ENCODE measurements around the gene EML1. TPM values are rescaled to one million over a fixed set of nuclear protein-coding genes. Genes with fewer than 3 reads are reported as not detected.

The EML1 gene
- total RNA-seq, 1 donor from 2014 or later, result 34.9 TPM

DNA sequence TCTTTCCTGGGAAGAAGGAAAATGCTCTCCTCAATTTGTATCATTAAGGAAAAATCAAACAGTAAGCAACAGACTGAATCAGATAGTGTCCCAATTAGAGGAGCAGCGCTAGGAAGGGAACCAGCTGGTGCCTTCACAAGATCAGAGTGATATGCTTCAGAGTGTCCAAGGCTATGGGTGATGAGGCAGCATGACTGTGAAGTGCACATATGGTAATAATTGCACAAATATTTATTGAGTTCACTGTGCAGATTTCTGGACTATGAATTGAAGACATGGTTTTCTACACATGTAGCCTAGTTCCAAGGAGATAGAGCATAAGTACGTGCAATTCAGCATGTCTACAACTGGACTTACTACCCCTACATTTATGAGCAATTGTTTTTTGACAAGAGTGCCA, 193.2 kb downstream of the EML1 start:
- peaks cover 5% of the 10 kb centered on the region for H3K4me1 Mint-ChIP-seq (ENCODE audit: low read depth)
- TF ChIP-seq, protein P1, sequence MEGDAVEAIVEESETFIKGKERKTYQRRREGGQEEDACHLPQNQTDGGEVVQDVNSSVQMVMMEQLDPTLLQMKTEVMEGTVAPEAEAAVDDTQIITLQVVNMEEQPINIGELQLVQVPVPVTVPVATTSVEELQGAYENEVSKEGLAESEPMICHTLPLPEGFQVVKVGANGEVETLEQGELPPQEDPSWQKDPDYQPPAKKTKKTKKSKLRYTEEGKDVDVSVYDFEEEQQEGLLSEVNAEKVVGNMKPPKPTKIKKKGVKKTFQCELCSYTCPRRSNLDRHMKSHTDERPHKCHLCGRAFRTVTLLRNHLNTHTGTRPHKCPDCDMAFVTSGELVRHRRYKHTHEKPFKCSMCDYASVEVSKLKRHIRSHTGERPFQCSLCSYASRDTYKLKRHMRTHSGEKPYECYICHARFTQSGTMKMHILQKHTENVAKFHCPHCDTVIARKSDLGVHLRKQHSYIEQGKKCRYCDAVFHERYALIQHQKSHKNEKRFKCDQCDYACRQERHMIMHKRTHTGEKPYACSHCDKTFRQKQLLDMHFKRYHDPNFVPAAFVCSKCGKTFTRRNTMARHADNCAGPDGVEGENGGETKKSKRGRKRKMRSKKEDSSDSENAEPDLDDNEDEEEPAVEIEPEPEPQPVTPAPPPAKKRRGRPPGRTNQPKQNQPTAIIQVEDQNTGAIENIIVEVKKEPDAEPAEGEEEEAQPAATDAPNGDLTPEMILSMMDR (IDR thresholded peaks at IDR 0.05; ENCODE audit: unreplicated experiment), result no peak
- H3K27me3 Mint-ChIP-seq, result no peaks in the 10 kb centered on the region
- H3K36me3 Mint-ChIP-seq (ENCODE audit: insufficient read depth), result peaks cover 10% of the 10 kb centered on the region
- no peak overlapping the region for H3K4me3 Mint-ChIP-seq (ENCODE audit: low read depth)
- no peak overlapping the region for H3K27ac Mint-ChIP-seq
- peaks cover 9% of the 10 kb centered on the region for H3K9me3 Mint-ChIP-seq (ENCODE audit: low read depth)
- DNase-seq (ENCODE audit: low spot score, unreplicated experiment), result no peak

DNA sequence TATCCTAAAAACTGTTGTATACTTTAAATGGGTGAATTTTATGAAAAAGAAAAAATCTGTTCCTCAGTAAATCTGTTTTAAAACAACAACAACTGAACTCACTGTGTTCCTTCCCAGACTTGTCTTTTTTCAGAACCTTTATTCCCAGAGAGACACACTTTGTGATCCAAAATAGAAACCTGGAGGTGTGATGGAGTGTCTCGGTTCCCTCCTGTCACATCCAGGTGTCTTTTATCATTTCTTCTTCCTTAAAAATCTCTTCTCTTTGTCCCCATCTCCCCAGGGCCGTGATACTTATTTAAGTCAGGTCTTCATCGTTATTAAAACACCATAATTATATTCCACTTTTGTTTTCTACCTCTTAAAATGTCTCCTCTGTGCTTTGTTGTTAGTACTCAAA, 195.8 kb downstream of the EML1 start:
- Mint-ChIP-seq H3K36me3 (ENCODE audit: insufficient read depth) (peaks cover 21% of the 10 kb centered on the region), H3K4me3 (ENCODE audit: low read depth) (no peak overlapping the region), H3K4me1 (ENCODE audit: low read depth) (no peaks in the 10 kb centered on the region), H3K27ac (no peak overlapping the region), H3K9me3 (ENCODE audit: low read depth) (peaks cover 18% of the 10 kb centered on the region), H3K27me3 (no peaks in the 10 kb centered on the region)
- DNase-seq (ENCODE audit: low spot score, unreplicated experiment), result no peak
- TF ChIP-seq, protein P1 (IDR thresholded peaks at IDR 0.05; ENCODE audit: unreplicated experiment), result no peak

GRCh38 chr14:99990268-99991170, 197.3 kb downstream of the EML1 start:
- H3K27ac Mint-ChIP-seq, result no peak overlapping the region
- H3K27me3 Mint-ChIP-seq, result no peaks in the 10 kb centered on the region
- no peak overlapping the region for H3K4me3 Mint-ChIP-seq (ENCODE audit: low read depth)
- DNase-seq (ENCODE audit: low spot score, unreplicated experiment), result no peak
- TF ChIP-seq, protein P1 (IDR thresholded peaks at IDR 0.05; ENCODE audit: unreplicated experiment), result no peak
- peaks cover 18% of the 10 kb centered on the region for H3K9me3 Mint-ChIP-seq (ENCODE audit: low read depth)
- peaks cover 18% of the 10 kb centered on the region for H3K36me3 Mint-ChIP-seq (ENCODE audit: insufficient read depth)
- H3K4me1 Mint-ChIP-seq (ENCODE audit: low read depth), result no peaks in the 10 kb centered on the region

- DNase-seq (ENCODE audit: low spot score, unreplicated experiment), result no peak
- TF ChIP-seq, protein P1 (IDR thresholded peaks at IDR 0.05; ENCODE audit: unreplicated experiment), result no peak
- Mint-ChIP-seq H3K4me1 (ENCODE audit: low read depth) (no peaks in the 10 kb centered on the region), H3K4me3 (ENCODE audit: low read depth) (no peak overlapping the region), H3K9me3 (ENCODE audit: low read depth) (peaks cover 14% of the 10 kb centered on the region), H3K27ac (no peak overlapping the region), H3K27me3 (no peaks in the 10 kb centered on the region), H3K36me3 (ENCODE audit: insufficient read depth) (peaks cover 15% of the 10 kb centered on the region)
Measured at GRCh38 chr14:99991331-99991730, 198.1 kb downstream of the EML1 start.

Other genes starting within 250 kb of the EML1 start
- gene CCDC85C, start 189.2 kb upstream of the EML1 start, total RNA-seq, result 43.6 and 44.9 TPM in 2 replicates
- gene HHIPL1, start 148.3 kb upstream of the EML1 start, total RNA-seq, result 0.65 and 0.73 TPM in 2 replicates
- 2.9 and 3.9 TPM in 2 replicates for gene CYP46A1, start 109.1 kb upstream of the EML1 start, total RNA-seq

All from progenitor cell of endocrine pancreas (in vitro differentiated cells).